Mucosa of stomach (tissue), 1 donor: ENCODE measurements around the gene CASP2.
"Not testable (repeated sequence)": the region's sequence is repeated elsewhere in the genome, so short reads cannot be mapped to it uniquely, and the experiment has no call there.

Experiments used
- H3K27me3 ChIP-seq: one replicate; pipeline ENCODE4 v1.7.0; 2013; ENCODE audit warnings: mild to moderate bottlenecking, low read length; ENCODE audit not compliant: control insufficient read depth, insufficient read depth
- H3K36me3 ChIP-seq: one replicate; pipeline ENCODE4 v1.7.0; 2013; ENCODE audit warnings: low read length; ENCODE audit not compliant: control insufficient read depth, insufficient read depth
- H3K4me1 ChIP-seq: one replicate; pipeline ENCODE4 v1.7.0; 2013; ENCODE audit warnings: mild to moderate bottlenecking, low read length; ENCODE audit not compliant: control insufficient read depth, insufficient read depth
- H3K4me3 ChIP-seq: one replicate; pipeline ENCODE4 v1.7.0; 2013; ENCODE audit warnings: low read length
- H3K9ac ChIP-seq: one replicate; pipeline ENCODE4 v1.7.0; 2013; ENCODE audit warnings: mild to moderate bottlenecking, low read length, moderate library complexity
- H3K9me3 ChIP-seq: one replicate; pipeline ENCODE4 v1.7.0; 2013; ENCODE audit warnings: mild to moderate bottlenecking, low read length, moderate library complexity; ENCODE audit not compliant: control insufficient read depth
- donor health status: Pancreatic carcinoma.

The CASP2 gene

GRCh38 chr7:143286522-143286890 lies 1.6 kb upstream of the CASP2 start:
- H3K27me3 ChIP-seq: no peaks in the 10 kb centered on the region
- H3K36me3 ChIP-seq: no peaks in the 10 kb centered on the region
- peaks cover 38% of the 10 kb centered on the region for H3K4me1 ChIP-seq
- H3K9ac ChIP-seq: no peak overlapping the region
- H3K9me3 ChIP-seq: no peaks in the 10 kb centered on the region
- no peak overlapping the region for H3K4me3 ChIP-seq

- peak overlapping the region; percentile 18 for H3K9ac ChIP-seq
- H3K4me1 ChIP-seq: peaks cover 38% of the 10 kb centered on the region
- H3K4me3 ChIP-seq: no peak overlapping the region
- no peaks in the 10 kb centered on the region for H3K36me3 ChIP-seq
- no peaks in the 10 kb centered on the region for H3K27me3 ChIP-seq
- no peaks in the 10 kb centered on the region for H3K9me3 ChIP-seq
Observed at GRCh38 chr7:143287339-143287934, 714 bp upstream of the CASP2 start.

- Histone ChIP-seq H3K9ac (peak overlapping the region; percentile 83), H3K4me1 (peaks cover 32% of the 10 kb centered on the region), H3K36me3 (no peaks in the 10 kb centered on the region), H3K9me3 (no peaks in the 10 kb centered on the region), H3K27me3 (no peaks in the 10 kb centered on the region), H3K4me3 (peak overlapping the region; percentile 48)
Observed at GRCh38 chr7:143288836-143289235, 685 bp downstream of the CASP2 start.

GRCh38 chr7:143289421-143289820 lies 1.3 kb downstream of the CASP2 start:
- Histone ChIP-seq H3K36me3 (no peaks in the 10 kb centered on the region), H3K27me3 (no peaks in the 10 kb centered on the region), H3K9ac (peak overlapping the region; percentile 83), H3K9me3 (no peaks in the 10 kb centered on the region), H3K4me3 (peak overlapping the region; percentile 48), H3K4me1 (peaks cover 26% of the 10 kb centered on the region)

GRCh38 chr7:143289888-143290287 lies 1.7 kb downstream of the CASP2 start:
- not testable (repeated sequence) for H3K27me3 ChIP-seq, H3K4me3 ChIP-seq, H3K9me3 ChIP-seq, H3K36me3 ChIP-seq, H3K9ac ChIP-seq
- H3K4me1 ChIP-seq: peaks cover 24% of the 10 kb centered on the region

GRCh38 chr7:143290293-143290692 lies 2.1 kb downstream of the CASP2 start:
- Histone ChIP-seq H3K9me3 (no peaks in the 10 kb centered on the region), H3K9ac (no peak overlapping the region), H3K36me3 (no peaks in the 10 kb centered on the region), H3K4me1 (peaks cover 20% of the 10 kb centered on the region), H3K4me3 (no peak overlapping the region), H3K27me3 (no peaks in the 10 kb centered on the region)

- Histone ChIP-seq H3K4me1 (peaks cover 11% of the 10 kb centered on the region), H3K36me3 (no peaks in the 10 kb centered on the region), H3K9ac (no peak overlapping the region), H3K4me3 (no peak overlapping the region), H3K9me3 (no peaks in the 10 kb centered on the region), H3K27me3 (no peaks in the 10 kb centered on the region)
Observed at GRCh38 chr7:143292876-143293275, 4.7 kb downstream of the CASP2 start.

- peaks cover 15% of the 10 kb centered on the region for H3K4me1 ChIP-seq
- H3K9ac ChIP-seq: no peak overlapping the region
- H3K36me3 ChIP-seq: no peaks in the 10 kb centered on the region
- no peak overlapping the region for H3K4me3 ChIP-seq
- no peaks in the 10 kb centered on the region for H3K9me3 ChIP-seq
- H3K27me3 ChIP-seq: no peaks in the 10 kb centered on the region
Observed at GRCh38 chr7:143295870-143296269, 7.7 kb downstream of the CASP2 start.

- H3K4me1 ChIP-seq: peaks cover 22% of the 10 kb centered on the region
- H3K36me3 ChIP-seq: no peaks in the 10 kb centered on the region
- no peak overlapping the region for H3K9ac ChIP-seq
Observed at GRCh38 chr7:143296686-143297085, 8.5 kb downstream of the CASP2 start.

GRCh38 chr7:143299346-143299745 lies 11.2 kb downstream of the CASP2 start:
- Histone ChIP-seq H3K4me1 (peaks cover 26% of the 10 kb centered on the region), H3K9ac (no peak overlapping the region), H3K9me3 (no peaks in the 10 kb centered on the region), H3K27me3 (no peaks in the 10 kb centered on the region), H3K4me3 (no peak overlapping the region), H3K36me3 (no peaks in the 10 kb centered on the region)

More at GRCh38 chr7:143296686-143297085, 8.5 kb downstream of the CASP2 start:
- Histone ChIP-seq H3K4me3 (no peak overlapping the region), H3K9me3 (no peaks in the 10 kb centered on the region), H3K27me3 (no peaks in the 10 kb centered on the region)

GRCh38 chr7:143299840-143300239 lies 11.7 kb downstream of the CASP2 start:
- H3K4me1 ChIP-seq: peaks cover 26% of the 10 kb centered on the region
- H3K27me3 ChIP-seq: no peaks in the 10 kb centered on the region
- H3K9me3 ChIP-seq: no peaks in the 10 kb centered on the region
- no peak overlapping the region for H3K4me3 ChIP-seq
- H3K9ac ChIP-seq: no peak overlapping the region
- no peaks in the 10 kb centered on the region for H3K36me3 ChIP-seq

- no peaks in the 10 kb centered on the region for H3K27me3 ChIP-seq
- no peak overlapping the region for H3K9ac ChIP-seq
- no peaks in the 10 kb centered on the region for H3K9me3 ChIP-seq
- peaks cover 25% of the 10 kb centered on the region for H3K4me1 ChIP-seq
- no peak overlapping the region for H3K4me3 ChIP-seq
- H3K36me3 ChIP-seq: peaks cover 3% of the 10 kb centered on the region
Observed at GRCh38 chr7:143300959-143301935, 13.1 kb downstream of the CASP2 start.
